Adrenal gland (tissue), 12 donors: ENCODE results near the gene SRGAP3. TPM values are rescaled to one million over a fixed set of nuclear protein-coding genes. Genes with fewer than 3 reads are reported as not detected.

Source experiments
- DNase-seq, 7 donors: peaks; one replicate each; pipeline ENCODE4 v3.0.0-alpha.2; 2019 to 2020
- H3K27ac ChIP-seq, 5 donors: fragments of 200-600 bp; sonication (generic) in 4 of 5; 1 replicate in 3 of 5; 2 replicates in 2 of 5; pipeline versions ENCODE4 v1.5.1 to v1.8.0; 2016 to 2020; ENCODE audit warnings: mild to moderate bottlenecking in 1 of 5
- H3K27me3 ChIP-seq: fragments of 200-600 bp; 2 replicates; pipeline ENCODE4 v1.8.0; 2021
- H3K36me3 ChIP-seq, 2 donors: fragments of 200-600 bp; replicated peaks in 1 of 2; 1 replicate in 1 of 2; 2 replicates in 1 of 2; pipeline versions ENCODE4 v1.5.1 to v1.8.0; 2018 to 2022
- H3K4me1 ChIP-seq, 2 donors: fragments of 200-600 bp; replicated peaks in 1 of 2; 1 replicate in 1 of 2; 2 replicates in 1 of 2; pipeline versions ENCODE4 v1.5.1 to v1.8.0; 2018 to 2021
- H3K4me3 ChIP-seq, 4 donors: fragments of 200-600 bp; sonication (generic) in 3 of 4; one replicate each; pipeline ENCODE4 v1.5.1; 2016 to 2018
- H3K9me3 ChIP-seq, 3 donors: fragments of 200-600 bp; sonication (generic) in 1 of 3; replicated peaks in 1 of 3; 1 replicate in 2 of 3; 2 replicates in 1 of 3; pipeline versions ENCODE4 v1.5.1 to v1.8.0; 2016 to 2021
- CTCF ChIP-seq, 6 experiments: fragments of 450-650 bp in 4 of 6; fragments of 200-600 bp in 2 of 6; sonication (generic) in 1 of 6; IDR thresholded peaks; 1 replicate in 5 of 6; 2 replicates in 1 of 6; pipeline versions ENCODE4 v1.5.1 to v1.8.0; 2016 to 2021; ENCODE audit warnings: antibody characterized with exemption in 6 of 6, mild to moderate bottlenecking in 2 of 6, moderate library complexity in 1 of 6
- POLR2A ChIP-seq, 2 donors: fragments of 450-650 bp; IDR thresholded peaks; one replicate each; pipeline ENCODE4 v1.6.1; 2017; ENCODE audit warnings: antibody characterized with exemption in 2 of 2, mild to moderate bottlenecking in 2 of 2, moderate library complexity in 1 of 2
- WGBS, 4 donors: extraction: QIAGEN DNeasy Blood & Tissue Kit in 2 of 4; methylation state at CpG; one replicate each; pipeline versions ENCODE4 v1.1.5 to v1.1.7; 2013 to 2017; 5-methylcytosine and 5-hydroxymethylcytosine counted together
- intact Hi-C, 2 donors: fragments of 100-400 bp; cut with DNase I; formaldehyde crosslinking; loops; one replicate each; pipeline versions ENCODE4 v1.14.1 to v1.15.0; 2022 to 2023
- polyA plus RNA-seq, 3 donors: library from polyadenylated mRNA; stranded (reverse); fragments of 200-250 nt in 2 of 3; fragments of 350-450 nt in 1 of 3; fragmentation: Illumina TruSeq in 1 of 3; extraction: RNeasy Lipid Tissue Mini Kit (QIAGEN cat#74804) in 1 of 3; gene quantifications; one replicate each; pipeline ENCODE4 v1.2.3, GENCODE V29; 2013 to 2014
- total RNA-seq, 9 donors: library from RNA; depleted of rRNA in 4 of 9; stranded (reverse); fragments of >200 nt in 4 of 9; fragments of 120-200 nt in 1 of 9; fragmentation: NEBNext Ultra II Directional in 1 of 9; extraction: Animal tissue kit (Norgen Biotek cat#: 25700) in 1 of 9; gene quantifications; one replicate each; pipeline versions ENCODE4 v1.1.0 to v1.2.4, GENCODE V29; 2013 to 2023
- donor health status: healthy with polysubstance abuse.
- donor health status: Bipolar disorder and iron deficiency.
- donor health status: DM: yes; HTN: yes; CAD: no.
- donor health status: DM: no; HTN: no; CAD: no.
- donor health status: DM: no; HTN: no; CAD: no.
- donor health status: DM: yes; HTN: yes; CAD: no.

Gene SRGAP3
- total and polyA plus RNA-seq, 12 donors = 3.3 to 35.0 (median 17.8) TPM

- H3K27me3 ChIP-seq = no peaks in the 10 kb centered on the region
- intact Hi-C loops = no loop called here
- no peaks in the 10 kb centered on the region for H3K9me3 ChIP-seq
- no peak for DNase-seq
- H3K27ac ChIP-seq = no peak overlapping the region
- TF ChIP-seq POLR2A (IDR thresholded peaks at IDR 0.05) = no peak
- no peak for TF ChIP-seq CTCF (IDR thresholded peaks at IDR 0.05)
- H3K36me3 ChIP-seq = no peaks in the 10 kb centered on the region
- no peak overlapping the region for H3K4me3 ChIP-seq
- whole genome bisulfite sequencing, 4 donors = 90 to 100% (median 98%) methylated on average over 1 of the region's 1 CpG
- no peaks in the 10 kb centered on the region for H3K4me1 ChIP-seq
Measured at GRCh38 chr3:8979262-8979661, 270.2 kb downstream of the SRGAP3 start.

- DNase-seq = no peak
- no peaks in the 10 kb centered on the region for H3K27me3 ChIP-seq
- H3K36me3 ChIP-seq = no peaks in the 10 kb centered on the region
- H3K9me3 ChIP-seq = no peaks in the 10 kb centered on the region
- H3K4me3 ChIP-seq = no peak overlapping the region
- no peak overlapping the region for H3K27ac ChIP-seq
- 48 to 88% (median 71%) methylated on average over 3 of the region's 3 CpGs for WGBS, 4 donors
- H3K4me1 ChIP-seq = no peaks in the 10 kb centered on the region
- no peak for TF ChIP-seq POLR2A (IDR thresholded peaks at IDR 0.05)
- TF ChIP-seq CTCF (IDR thresholded peaks at IDR 0.05) = no peak
- intact Hi-C loops = no loop called here
Measured at GRCh38 chr3:8978551-8978950, 270.9 kb downstream of the SRGAP3 start.

GRCh38 chr3:8976540-8977182 lies 272.8 kb downstream of the SRGAP3 start:
- WGBS, 4 donors = 75 to 89% (median 80%) methylated on average over 6 of the region's 6 CpGs
- Histone ChIP-seq H3K36me3 (no peaks in the 10 kb centered on the region), H3K4me3 (no peak overlapping the region), H3K9me3 (no peaks in the 10 kb centered on the region), H3K27ac (no peak overlapping the region), H3K27me3 (no peaks in the 10 kb centered on the region), H3K4me1 (no peaks in the 10 kb centered on the region)
- intact Hi-C loops = no loop called here
- DNase-seq = no peak
- TF ChIP-seq CTCF (IDR thresholded peaks at IDR 0.05) (no peak), POLR2A (IDR thresholded peaks at IDR 0.05) (no peak)

- intact Hi-C loops = no loop called here
- TF ChIP-seq POLR2A (IDR thresholded peaks at IDR 0.05) = no peak
- no peak for TF ChIP-seq CTCF (IDR thresholded peaks at IDR 0.05)
- 66 to 82% (median 73%) methylated on average over 8 to 11 of the region's 11 CpGs for WGBS, 4 donors
- DNase-seq = no peak
- Histone ChIP-seq H3K4me1 (no peaks in the 10 kb centered on the region), H3K27ac (no peak overlapping the region), H3K9me3 (no peaks in the 10 kb centered on the region), H3K4me3 (no peak overlapping the region), H3K27me3 (no peaks in the 10 kb centered on the region), H3K36me3 (no peaks in the 10 kb centered on the region)
Measured at GRCh38 chr3:8975081-8976020, 274.1 kb downstream of the SRGAP3 start.
